GM19240 (cell line): Measurements from ENCODE around the gene ATP5F1E.
A peak's percentile ranks its signal among the peaks of the same experiment; 100 is the strongest.

ENCODE experiments used
- DNase-seq: peaks from one replicate; pipeline ENCODE4 v3.0.0; 2011; ENCODE audit warnings: low spot score; ENCODE audit not compliant: insufficient read length

ATP5F1E gene

DNA sequence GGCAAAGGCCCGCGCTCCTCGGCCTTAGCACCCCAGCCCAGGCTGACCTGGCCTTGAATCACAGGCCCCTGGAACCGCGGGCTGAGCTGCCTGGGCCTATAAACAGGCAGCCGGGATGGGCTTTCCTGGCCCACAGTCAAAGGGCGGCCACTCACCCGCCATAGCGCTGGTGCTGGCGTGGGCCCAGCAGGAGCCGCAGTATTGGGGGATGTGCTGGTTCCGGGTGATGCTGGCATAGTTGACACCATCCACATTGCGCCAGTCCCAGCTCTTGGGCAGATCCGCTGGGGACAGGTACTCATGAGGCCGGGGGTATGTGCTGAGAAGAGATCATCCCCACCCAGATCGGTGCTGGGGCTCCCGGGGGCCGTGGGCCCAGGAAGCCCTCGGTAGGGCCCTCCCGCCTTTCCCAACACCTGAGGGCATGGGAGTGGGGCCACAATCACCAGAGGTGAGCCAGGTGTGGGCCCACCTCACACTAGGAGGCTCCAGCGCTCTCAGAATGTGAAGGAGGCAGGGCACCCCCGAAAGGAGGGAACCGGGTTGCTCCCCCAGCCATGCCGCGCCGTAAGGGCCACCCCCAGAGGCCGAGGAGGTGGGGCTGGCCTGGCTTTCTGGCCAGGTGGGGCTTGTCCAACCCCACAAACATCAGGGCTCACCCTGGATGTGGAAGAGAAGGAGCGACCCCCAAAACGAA lies 25.8 kb downstream of the ATP5F1E start:
- no peak for DNase-seq

DNA sequence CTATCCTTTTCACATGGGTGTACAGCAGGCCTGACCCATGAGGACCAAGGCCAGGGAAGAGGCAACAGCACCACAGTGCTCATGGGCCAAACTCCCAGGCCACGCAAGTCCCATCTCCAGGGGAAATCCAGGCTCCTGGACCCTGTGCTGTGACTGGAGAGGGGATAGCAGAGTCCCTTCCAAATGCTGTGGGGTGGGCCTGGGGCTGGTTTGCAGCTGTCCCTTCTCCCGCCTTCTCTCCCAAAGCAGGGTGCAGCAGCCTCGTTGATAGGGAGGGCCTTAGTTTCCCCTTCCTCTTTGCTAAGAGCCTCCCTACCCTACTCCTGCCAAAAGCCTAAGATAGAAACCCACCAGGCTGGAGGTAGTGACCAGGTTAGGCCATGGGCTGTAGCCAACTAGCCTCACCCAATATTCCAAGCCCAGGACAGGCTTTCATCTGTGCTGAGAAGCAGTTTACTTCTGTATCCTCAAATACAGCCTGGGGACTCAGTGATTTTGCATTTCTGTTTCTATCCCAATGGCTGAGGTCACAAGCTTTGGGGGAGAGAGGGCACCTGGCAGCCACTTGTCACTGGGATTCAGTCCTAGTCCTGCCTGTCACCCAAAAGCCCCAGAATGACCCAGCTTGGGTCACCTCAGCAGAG lies 26.5 kb downstream of the ATP5F1E start:
- no peak for DNase-seq

DNA sequence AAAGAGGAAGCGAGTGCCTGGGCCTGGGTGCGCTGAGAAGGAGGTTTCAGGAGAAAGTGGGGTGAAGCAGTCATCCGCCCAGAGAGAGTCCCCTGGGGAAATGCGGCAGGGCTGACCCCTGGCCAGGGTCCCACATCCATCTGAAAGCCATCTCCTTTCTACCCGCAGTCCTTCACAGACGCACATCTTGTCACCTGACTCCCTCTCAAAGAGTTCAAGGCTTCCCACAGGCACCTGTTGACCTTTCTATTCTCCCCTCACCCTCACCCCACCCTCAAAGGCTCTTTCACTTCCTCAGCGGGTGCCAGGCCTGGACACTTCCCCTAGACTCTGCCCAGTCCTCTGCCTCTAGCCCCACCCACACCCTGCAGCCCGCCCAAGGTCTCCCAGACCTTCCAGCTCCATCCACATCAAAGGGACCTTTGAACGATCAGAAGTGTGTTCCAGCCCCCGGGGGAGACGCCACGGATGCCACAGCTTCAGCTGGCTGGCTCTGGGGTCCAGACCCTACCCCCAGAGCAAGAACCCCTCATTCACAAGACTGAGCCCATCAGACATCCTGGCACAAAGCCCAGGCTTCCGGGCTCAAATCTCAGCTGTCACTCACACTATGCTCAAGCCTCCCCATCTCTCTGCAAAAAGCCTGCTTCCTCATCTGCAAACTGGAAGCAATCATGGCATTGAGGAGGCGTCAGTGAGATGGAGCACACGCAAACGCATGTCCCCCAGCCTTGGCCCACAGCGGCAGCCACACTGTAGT lies 27.2 kb downstream of the ATP5F1E start:
- peak; percentile 79 for DNase-seq

DNA sequence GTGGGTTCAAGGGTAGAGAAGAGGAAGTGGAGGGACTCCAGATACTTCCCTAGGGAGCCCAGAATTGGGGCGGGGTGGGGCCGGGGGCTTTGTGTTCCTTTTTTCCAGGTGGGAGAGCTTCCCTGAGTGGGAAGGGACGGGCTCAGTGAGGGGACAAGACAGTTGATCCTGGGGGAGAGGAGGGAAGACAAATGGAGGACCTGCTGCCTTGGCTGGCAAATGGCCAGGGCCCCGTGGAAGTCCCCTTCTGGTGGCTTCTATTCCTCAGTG lies 27.7 kb downstream of the ATP5F1E start:
- no peak for DNase-seq

DNA sequence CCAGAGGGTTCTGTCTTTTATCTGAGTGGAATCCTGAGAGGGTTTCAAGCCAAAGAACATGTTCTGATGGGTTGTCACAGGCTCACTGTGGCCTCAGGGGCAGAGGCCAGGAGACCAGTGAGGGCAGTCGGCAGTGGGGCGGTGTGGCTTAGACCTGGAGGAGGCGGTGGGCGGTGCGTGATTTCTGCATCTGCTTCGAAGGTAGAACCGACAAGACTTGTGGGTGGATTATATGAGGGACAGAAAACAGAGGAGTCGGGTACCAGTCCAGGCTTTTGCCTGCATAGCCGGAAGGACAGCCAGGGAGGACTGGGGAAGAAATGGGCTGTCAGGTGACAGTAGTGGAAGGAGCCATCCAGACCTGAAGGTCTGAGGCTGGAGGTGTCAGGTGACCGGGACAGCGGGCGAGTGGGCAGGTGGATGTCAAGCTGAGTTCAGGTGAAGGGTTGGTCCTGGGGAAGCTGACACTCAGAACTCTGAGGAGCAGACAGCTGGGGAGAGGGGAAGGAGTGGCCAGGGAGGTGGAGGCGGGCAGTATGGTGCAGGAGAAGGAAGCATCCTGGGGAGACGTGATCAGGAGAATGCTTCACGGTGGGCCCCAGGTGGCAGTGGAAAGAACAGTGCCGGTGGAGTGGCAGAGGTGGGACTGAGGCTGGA lies 28.2 kb downstream of the ATP5F1E start:
- no peak for DNase-seq

DNA sequence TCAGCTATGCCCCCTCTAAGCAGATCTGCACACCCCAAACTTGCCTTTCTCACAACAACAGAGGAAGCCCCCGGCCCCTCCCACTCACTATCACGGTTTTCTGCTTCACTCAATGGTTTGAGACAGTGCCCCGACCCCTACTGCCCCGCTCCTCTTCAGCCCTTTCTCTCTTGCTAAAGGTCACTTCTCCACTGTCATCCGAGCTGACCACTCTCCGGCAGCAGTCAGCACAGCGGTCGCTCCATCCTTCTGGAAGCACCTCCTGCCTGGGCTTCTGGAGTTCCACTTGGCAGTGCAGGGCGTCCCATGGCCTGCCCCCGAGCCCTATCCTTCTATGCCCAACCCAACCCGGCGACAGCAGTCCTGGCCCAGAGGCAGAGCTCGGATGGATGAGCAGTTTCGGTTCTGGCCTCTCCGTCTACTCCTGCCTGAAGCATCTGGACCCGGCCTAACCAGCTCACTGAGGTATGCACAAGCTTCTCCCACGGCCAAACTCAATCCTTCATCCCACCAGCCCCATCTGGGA lies 29.2 kb downstream of the ATP5F1E start:
- no peak for DNase-seq

DNA sequence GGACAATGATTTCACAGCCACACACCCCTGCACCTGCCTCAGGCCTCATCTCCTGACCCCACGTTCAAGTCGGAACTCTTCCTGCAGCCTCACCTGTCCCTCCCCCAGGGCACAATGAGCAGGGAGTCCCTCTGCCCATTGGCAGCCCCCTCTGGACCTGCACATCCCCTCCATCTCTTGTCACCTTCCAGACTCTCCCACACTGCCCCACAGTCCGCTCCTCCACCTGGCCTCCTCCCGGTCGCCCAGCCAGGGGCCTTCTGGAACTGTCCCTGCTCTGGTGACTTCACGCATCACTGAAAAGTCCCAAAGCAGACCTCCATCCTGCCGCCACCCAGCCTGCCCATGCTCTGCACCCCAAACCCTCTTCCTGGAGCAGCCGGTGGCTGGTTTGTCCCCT lies 29.7 kb downstream of the ATP5F1E start:
- no peak for DNase-seq

DNA sequence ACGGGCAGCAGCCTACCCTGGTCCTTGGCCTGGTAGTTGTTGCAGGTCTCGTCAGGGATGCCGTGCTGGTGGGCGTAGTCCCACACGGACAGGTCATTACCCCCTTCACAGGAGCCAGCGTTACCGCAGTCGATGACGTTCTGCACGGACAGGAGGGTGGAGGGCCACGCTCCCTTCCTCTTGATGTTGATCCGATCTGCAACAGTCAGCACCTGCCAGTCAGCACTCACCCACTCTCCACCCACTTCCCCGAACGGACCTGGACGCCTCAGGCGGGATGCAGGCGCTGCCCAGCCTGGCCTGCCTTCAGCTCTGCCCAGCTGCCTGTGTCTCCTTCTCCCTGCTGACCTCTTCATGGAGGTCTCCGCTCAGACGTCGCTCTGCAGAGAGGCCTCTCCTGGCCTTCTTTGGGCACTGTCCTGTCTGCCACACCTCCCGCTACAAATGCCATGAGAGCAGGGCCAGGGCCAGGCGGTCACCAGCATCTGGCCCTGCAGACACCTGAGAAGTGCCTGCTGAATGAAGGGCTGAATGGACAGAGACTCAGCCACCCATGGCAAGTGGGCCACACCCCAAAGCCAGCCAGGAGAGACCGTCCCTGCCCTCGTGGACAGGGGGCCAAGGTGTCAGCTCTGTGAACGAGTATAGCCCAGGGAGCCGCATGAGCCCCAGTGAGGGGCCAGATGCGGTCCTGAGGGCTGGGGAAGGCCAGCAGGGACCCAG lies 30.5 kb downstream of the ATP5F1E start:
- DNase-seq, result no peak

DNA sequence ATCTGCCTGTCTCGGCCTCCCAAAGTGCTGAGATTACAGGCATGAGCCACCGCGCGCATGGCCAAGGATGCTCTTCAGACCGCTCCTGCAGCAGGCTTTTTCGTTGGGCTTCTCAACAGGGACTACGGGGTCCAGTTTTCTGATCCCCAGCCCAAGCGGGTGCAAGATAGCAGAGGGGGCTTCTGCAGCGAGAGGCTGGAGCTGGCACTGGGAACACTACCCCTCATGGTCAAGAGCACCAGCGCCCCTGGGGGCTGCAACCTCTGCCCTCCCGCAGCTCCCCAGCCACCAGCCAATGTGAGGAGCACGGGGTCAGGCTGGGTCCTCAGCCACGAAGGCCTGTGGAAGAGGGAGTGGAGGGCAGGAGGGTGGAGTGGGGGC lies 31.1 kb downstream of the ATP5F1E start:
- DNase-seq, result no peak

DNA sequence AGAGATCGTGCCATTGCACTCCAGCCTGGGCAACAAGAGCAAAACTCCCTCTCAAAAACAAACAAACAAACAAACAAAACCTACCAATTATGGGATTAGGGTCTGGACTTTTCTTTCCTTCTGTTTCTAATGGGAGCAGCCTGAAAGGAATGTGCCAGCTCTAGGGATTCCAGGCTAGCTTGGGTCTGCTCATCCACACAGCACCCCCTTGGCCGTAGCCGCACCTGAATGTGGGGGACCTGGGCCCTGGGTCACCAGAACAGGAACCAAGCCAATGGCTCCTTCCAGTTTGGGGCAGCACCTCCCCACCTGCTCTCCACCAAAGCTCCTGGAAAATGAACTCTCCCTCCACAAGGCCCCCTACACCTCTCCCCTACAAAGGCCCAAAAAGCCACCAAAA lies 31.8 kb downstream of the ATP5F1E start:
- no peak for DNase-seq

DNA sequence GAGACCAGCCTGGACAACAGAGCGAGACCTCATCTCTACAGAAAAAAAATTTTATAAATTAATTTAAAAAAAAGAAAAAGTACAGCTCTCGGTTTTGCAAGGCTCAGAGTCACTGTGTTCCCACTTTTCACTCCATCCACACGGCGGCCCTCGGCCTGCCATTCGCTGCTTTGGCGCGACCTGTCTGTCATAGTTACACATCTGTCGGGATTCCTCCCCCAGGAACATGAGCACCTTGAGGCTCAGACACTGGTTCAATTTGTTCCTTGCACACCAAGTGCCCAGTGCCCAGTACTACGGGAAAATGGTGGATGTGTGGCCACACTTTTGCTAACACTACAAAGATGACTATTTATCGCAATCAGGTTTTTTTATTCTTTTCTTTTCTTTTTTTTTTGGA lies 33.5 kb downstream of the ATP5F1E start:
- no peak for DNase-seq

DNA sequence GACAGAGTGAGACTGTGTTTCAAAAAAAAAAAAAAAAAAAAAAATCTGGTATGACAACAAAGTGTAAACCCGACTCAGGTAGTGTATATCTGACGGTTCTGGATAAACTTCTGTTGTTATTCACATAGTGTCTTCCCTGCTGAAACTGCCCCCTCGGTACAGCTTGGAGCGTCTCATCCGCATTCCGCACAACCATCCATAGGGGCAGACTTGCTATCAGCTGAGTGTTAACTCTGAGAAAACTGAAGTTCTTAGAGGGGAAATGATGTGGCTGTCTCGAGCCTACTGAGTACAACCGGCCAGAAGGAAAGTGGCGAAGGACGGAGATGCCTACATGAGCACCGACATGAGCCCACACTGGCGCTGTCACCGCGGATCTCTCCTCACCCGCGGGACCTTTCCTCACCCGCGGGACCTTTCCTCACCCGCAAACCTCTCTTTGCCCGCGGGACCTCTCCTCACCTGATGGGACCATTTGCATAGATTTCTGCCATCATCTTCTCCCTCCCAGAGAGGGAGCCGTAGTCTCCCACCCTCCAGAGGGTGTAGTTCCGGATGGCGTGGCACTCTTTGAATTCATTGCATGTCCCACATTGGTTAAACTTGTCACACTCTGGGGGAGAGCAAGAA lies 34.9 kb downstream of the ATP5F1E start:
- no peak for DNase-seq

DNA sequence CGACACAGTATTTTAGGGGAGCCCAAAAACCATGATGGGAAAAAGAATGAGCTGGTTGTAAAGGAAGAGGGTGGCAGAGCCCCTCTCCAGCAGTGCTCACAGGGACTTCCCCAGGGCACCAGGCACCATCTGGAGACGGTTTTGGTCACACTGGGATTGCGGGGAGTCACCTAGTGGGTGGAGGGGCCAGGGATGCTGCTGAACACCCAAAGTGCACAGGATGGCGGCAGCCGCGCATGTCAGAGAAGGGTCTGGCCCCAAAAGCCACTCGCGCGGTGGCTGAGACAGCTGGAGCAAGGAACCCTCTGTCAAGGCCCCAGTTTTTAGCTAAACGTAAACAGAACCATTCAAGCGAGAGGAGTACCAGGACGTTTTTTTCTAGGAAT lies 35.9 kb downstream of the ATP5F1E start:
- DNase-seq, result no peak

DNA sequence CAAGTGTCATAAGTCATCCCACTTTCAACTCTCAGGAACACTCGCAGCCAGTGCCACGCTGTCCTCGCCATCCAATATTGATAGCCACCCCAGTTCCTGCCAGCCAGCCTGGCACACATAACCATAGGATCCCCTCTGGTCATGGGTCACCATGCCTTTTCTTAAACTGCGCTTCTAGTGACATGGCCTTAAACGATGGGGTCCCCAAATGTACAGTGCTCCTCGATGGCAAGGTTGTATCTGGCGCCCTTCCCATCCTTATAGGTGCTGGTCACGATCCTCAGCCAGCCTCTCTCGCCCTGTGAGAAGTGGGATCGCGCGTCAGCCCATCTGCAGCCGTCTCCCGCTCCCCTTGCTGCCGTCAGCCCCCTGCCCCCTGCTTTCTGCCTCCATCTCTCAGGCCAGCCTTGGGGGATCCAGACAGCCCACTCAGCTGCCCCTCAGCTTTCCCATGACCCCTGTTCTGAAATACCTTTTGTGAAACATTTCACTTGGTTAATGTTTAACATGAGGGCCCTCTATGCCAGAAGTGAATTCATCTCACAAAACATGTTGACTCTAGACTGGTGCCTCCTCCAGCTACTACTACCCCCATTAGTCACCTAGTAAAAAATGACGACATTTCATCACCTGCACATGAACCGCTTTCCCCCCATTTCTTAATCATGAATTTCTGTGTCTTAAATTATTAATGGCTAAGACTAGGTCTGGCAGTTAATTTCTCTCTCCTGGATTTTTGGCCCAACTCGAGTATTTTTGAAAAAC lies 36.5 kb downstream of the ATP5F1E start:
- DNase-seq, result no peak

DNA sequence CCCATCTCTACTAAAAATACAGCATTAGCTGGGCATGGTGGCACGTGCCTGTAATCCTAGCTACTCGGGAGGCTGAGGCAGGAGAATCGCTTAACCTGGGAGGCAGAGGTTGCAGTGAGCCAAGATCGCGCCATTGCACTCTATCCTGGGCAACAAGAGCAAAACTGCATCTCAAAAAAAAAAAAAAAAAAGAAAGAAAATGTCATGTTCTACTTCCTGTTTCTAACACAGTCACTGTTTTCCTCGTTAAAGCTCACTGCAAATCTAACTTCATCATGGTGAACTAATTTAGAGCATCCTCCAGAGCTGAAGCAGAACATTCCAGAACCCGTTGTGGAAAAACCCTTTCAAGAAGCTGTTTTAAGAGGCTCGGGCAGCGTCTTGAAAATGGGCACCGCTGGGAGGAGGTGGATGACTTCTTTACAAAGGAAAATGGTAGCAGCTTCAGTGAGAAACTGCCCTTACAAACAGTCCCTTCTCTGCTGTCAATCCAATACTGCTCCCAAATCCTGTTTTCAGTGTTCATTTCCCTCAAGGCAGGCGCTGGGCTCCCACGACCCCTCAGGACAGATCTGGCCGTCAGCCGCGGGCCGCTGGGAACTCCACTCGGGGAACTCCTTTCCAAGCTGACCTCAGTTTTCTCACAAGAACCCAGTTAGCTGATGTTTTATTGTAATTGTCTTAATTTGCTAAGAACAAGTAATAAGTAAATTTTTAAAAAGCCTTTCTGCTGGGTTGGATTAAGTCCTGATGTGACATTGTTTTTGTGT lies 37.6 kb downstream of the ATP5F1E start:
- no peak for DNase-seq

DNA sequence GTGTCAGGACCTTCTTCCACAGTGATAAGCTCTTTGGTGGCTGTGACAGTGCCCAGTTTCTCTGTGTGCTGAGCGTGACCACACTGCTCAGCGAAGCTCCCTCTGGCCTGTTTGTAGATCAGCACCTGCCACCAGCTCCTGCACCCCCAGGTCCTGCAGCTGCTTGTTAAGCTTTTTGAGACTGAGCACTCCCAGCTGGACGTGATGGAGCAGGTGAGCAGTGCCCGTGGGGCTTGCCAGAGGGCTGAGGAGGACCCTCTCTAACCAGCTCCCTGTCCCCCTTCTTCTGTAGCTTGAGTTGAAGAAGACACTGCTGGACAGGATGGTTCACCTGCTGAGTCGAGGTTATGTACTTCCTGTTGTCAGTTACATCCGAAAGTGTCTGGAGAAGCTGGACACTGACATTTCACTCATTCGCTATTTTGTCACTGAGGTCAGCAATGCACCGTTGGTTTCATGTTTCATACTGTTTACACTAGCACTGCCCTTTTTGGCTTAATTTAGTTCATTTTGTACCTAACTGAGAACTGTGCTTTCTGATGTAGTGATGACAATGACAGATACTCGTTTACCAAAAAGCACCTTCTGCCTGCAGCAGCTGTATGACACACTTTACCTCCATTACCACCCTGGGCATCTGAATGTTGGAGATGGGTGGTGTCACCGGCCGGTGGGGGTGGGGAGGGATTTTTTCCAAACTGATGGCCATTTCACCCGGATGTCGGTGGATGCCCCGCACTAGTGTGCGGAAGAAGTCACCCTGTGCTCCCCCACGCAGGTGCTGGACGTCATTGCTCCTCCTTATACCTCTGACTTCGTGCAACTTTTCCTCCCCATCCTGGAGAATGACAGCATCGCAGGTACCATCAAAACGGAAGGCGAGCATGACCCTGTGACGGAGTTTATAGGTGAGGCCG lies 38.5 kb downstream of the ATP5F1E start:
- no peak for DNase-seq

DNA sequence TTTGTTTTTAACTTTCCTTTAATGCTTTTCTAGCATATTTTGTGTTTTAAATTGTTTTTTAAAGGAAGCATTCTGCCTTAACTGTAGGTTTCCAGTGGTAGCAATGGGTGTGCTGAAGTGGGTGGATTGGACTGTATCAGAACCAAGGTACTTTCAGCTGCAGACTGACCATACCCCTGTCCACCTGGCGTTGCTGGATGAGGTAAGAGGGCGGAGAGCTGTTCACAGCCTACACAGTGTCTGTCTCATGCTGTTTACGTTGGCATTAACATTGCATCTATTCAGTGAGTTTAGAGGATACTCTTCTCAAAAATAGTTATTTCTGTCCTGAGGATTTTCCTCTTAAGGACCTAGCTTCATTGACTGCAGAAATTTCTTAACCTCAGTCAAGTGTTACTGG lies 39.2 kb downstream of the ATP5F1E start:
- no peak for DNase-seq

DNA sequence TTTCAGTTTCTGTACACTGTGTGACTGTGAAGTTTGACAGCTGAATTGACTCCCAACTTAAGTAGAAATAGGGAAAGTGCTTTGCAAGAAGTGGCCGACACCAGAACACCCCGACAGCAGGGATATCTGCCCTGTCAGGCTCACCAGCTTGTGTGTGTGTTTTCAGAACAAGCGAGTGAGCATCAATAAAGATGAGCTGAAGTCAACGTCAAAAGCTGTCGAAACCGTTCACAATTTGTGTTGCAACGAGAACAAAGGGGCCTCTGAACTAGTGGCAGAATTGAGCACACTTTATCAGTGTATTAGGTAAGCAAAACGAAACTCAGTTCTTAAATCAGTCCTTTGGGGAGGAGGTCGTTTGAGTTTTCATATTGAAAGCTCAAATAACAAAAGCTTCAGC lies 40.4 kb downstream of the ATP5F1E start:
- no peak for DNase-seq
